Measurements from ENCODE around the gene PCGF1. TPM values are rescaled to one million over a fixed set of nuclear protein-coding genes. Genes with fewer than 3 reads are reported as not detected.

PCGF1 gene
- total and polyA plus RNA-seq, 2 of the 8 experiments (the other 6 are each of a cell fraction or from before 2014, with no cell fraction given) = 10.0 to 23.7 TPM

DNA sequence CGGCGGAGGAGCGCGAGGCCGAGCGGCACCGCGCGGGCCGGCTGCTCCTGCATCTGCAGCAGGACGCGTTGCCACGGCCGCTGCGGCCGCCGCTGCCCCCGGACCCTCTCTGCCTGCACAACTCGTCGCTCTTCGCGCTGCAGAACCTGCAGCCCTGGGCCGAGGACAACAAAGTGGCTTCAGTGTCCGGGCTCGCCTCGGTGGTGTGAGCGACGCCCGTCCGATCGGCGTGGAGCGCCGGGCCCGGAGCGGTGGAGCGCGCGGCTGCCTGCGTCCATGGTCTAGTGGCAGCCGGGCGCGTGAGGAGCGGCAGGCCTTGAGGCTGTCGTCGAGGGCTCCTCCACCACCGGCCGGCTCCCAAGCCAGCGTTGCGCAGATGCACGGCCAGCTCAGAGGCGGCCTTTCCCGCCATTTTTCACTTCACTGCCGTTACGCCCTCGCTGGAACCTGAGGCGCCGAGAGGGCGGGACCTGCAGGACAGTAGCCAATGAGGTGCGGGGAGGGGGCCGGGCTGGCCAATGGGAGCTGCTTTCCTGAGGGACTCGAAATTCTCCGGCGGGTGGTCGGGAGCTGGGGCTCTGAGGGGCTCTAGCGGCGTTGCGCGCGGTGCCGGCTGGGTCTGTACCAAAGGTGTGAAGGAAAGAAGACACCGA lies 8.6 kb upstream of the PCGF1 start (continued):
- TF ChIP-seq RNF2 (IDR thresholded peaks at IDR 0.05; ENCODE audit: borderline replicate concordance, low read depth, low read length, missing control alignments, poor library complexity, severe bottlenecking) = peak; percentile 92
- peak; percentile 94 for TF ChIP-seq SP1 (IDR thresholded peaks at IDR 0.05; ENCODE audit: low read depth, low read length)
- TF ChIP-seq NANOG (IDR thresholded peaks at IDR 0.05; ENCODE audit: insufficient read depth, low read depth, low read length, poor library complexity, severe bottlenecking) = no peak
- no peak for TF ChIP-seq RXRA (IDR thresholded peaks at IDR 0.05; ENCODE audit: insufficient read depth, low read depth, low read length)
- TF ChIP-seq NRF1 (IDR thresholded peaks at IDR 0.05; ENCODE audit: low read depth, low read length) = no peak
- 0 out of 2 replicates have a peak, but pooled peaks have one; percentile 11 for TF ChIP-seq GABPA (IDR thresholded peaks at IDR 0.05; ENCODE audit: borderline replicate concordance, insufficient read depth, low read length)
- TF ChIP-seq BACH1 (IDR thresholded peaks at IDR 0.05; ENCODE audit: low read length) = no peak
- peak; percentile 47 for TF ChIP-seq EZH2 (IDR thresholded peaks at IDR 0.05; ENCODE audit: low read depth, low read length, severe bottlenecking)
- TF ChIP-seq YY1 (IDR thresholded peaks at IDR 0.05; ENCODE audit: low read depth, low read length) = peak; percentile 24; the same call in 1 of the 2 replicates
- TF ChIP-seq EP300 (IDR thresholded peaks at IDR 0.05; ENCODE audit: borderline replicate concordance in 1 of 2, low read depth in 2 of 2, low read length in 2 of 2) = no peak
- no peak for TF ChIP-seq SIRT6 (IDR thresholded peaks at IDR 0.05; ENCODE audit: low read length)
- no peak for TF ChIP-seq POLR2A (IDR thresholded peaks at IDR 0.05; ENCODE audit: control extremely low read depth in 1 of 2, low read depth in 2 of 2, low read length in 2 of 2)
- peak; percentile 58 for TF ChIP-seq SP2 (IDR thresholded peaks at IDR 0.05; ENCODE audit: low read length)
- TF ChIP-seq, protein P1, sequence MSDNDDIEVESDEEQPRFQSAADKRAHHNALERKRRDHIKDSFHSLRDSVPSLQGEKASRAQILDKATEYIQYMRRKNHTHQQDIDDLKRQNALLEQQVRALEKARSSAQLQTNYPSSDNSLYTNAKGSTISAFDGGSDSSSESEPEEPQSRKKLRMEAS (IDR thresholded peaks at IDR 0.05) = peak; percentile 99
